Brain microvascular endothelial cell (primary cell): ENCODE results near the gene DYRK2.
A peak's percentile ranks its signal among the peaks of the same experiment; 100 is the strongest.

ENCODE experiments used
- DNase-seq: peaks from one replicate; pipeline ENCODE4 v3.0.0-alpha.2; 2020
- H3K27ac ChIP-seq: fragments of 250-450 bp; sonication (Bioruptor Pico); 2 replicates; pipeline ENCODE4 v1.5.1; 2020; ENCODE audit warnings: mild to moderate bottlenecking, moderate library complexity
- H3K27me3 ChIP-seq: fragments of 250-450 bp; sonication (Bioruptor Pico); replicated peaks from 2 replicates; pipeline ENCODE4 v1.5.1; 2020; ENCODE audit warnings: mild to moderate bottlenecking
- H3K36me3 ChIP-seq: fragments of 250-450 bp; sonication (Bioruptor Pico); replicated peaks from 2 replicates; pipeline ENCODE4 v1.5.1; 2020; ENCODE audit warnings: mild to moderate bottlenecking
- H3K4me3 ChIP-seq: 2 replicates; pipeline ENCODE4 v1.5.1; 2011; ENCODE audit warnings: low read depth, mild to moderate bottlenecking, control low read depth, low read length, moderate library complexity
- in situ Hi-C: cut with HindIII; loops from 2 replicates; pipeline ENCODE4 v1.10.0; 2017; ENCODE audit warnings: low sequenced_read_pairs, low pct_ligation_motif_present
- TF ChIP-seq, protein P1 (sequence below): IDR thresholded peaks from 2 replicates; pipeline ENCODE4 v1.5.1; 2011; ENCODE audit warnings: low read depth, mild to moderate bottlenecking, moderate library complexity, low read length, control low read depth, inconsistent platforms; ENCODE audit errors: missing control alignments

The DYRK2 gene

DNA sequence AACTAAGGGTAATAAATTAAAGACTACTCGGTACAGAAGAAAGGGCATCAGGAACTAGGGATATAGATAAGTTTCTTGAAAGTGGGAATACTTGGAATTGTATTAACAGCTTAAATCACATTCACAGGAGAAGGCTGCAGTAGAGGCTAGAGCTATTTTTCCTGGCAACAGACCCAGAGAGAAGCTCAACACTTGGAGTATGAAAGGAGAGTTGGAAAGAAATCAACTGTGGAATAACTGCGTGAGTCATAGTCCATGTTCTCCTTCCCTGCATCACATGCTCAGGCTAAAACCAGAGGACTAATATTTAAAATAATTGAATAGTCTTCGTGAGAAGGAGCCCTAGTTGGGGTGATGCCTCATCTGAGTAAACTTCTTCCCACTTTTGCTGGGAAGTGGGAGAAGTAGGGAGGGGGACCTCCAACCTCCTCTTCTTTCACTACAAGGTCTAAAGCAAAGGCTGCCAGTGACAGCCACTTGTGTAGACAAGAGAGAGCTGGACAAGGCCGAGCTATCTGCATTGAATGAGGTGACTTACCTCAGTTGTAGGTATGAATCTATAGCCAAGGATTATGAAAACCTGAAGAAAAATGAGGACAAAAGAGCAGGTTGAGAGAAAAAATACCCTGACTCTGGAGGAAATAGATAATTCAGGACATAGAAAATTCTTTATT is 32.7 kb downstream of the DYRK2 start:
- in situ Hi-C loops = no loop called here
- TF ChIP-seq, protein P1, sequence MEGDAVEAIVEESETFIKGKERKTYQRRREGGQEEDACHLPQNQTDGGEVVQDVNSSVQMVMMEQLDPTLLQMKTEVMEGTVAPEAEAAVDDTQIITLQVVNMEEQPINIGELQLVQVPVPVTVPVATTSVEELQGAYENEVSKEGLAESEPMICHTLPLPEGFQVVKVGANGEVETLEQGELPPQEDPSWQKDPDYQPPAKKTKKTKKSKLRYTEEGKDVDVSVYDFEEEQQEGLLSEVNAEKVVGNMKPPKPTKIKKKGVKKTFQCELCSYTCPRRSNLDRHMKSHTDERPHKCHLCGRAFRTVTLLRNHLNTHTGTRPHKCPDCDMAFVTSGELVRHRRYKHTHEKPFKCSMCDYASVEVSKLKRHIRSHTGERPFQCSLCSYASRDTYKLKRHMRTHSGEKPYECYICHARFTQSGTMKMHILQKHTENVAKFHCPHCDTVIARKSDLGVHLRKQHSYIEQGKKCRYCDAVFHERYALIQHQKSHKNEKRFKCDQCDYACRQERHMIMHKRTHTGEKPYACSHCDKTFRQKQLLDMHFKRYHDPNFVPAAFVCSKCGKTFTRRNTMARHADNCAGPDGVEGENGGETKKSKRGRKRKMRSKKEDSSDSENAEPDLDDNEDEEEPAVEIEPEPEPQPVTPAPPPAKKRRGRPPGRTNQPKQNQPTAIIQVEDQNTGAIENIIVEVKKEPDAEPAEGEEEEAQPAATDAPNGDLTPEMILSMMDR = no peak
- Histone ChIP-seq H3K27me3 (no peaks in the 10 kb centered on the region), H3K27ac (peak overlapping the region; percentile 77), H3K36me3 (no peaks in the 10 kb centered on the region), H3K4me3 (no peak overlapping the region)
- DNase-seq = peak; percentile 91

DNA sequence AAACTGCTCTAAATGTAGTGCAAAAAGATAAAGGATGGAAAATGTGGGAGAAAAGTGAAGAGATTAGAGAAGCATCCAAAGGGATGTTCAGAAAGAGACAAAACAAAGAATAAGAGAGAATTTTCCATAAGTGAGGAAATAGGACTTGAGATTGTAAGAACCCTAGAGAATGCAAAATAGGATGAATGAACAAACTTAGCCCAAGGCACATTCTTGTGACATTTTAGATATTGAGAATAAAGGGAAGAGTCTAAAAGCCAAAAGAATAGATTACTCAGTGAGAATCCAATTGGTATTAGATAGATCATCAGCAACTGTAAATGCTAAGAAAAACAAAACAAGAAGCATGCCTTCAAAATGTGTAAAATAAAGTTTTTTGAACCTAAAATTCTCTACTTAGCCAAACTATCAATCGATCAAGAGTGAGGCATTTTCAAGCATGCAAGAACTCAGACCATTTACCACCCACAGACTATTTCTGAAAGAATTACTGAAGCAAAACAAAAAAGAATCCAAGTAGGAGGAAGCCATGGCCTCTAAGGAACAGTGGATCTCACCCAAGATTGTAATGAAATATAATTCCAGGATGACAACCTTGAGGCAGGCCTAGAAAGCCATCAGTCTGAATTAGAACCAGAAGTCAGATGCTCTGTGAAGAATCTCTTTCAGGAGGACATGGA is 33.5 kb downstream of the DYRK2 start:
- TF ChIP-seq, protein P1 = no peak
- DNase-seq = no peak
- in situ Hi-C loops = no loop called here
- Histone ChIP-seq H3K4me3 (no peak overlapping the region), H3K36me3 (no peaks in the 10 kb centered on the region), H3K27ac (no peak overlapping the region), H3K27me3 (no peaks in the 10 kb centered on the region)

DNA sequence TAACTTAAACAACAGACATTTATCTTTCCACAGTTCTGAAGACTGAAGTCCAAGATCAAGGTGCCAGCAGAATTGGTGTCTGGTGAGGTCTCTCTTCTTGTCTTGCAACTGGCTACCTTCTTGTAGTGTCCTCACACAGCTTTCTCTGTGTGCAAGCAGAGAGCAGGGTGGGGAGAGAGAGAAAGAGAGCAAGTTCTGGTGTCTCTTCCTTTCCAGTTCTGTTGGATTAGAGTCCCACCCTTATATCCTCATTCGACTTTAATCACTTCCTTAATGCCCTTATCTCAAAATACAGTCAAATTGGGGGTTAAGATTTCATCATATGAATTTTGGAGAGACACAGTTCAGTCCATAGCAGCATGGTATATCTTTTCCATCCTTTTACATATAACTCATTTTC is 40.8 kb downstream of the DYRK2 start:
- TF ChIP-seq, protein P1 = no peak
- Histone ChIP-seq H3K27ac (no peak overlapping the region), H3K36me3 (no peaks in the 10 kb centered on the region), H3K4me3 (no peak overlapping the region), H3K27me3 (no peaks in the 10 kb centered on the region)
- in situ Hi-C loops = no loop called here
- DNase-seq = no peak

DNA sequence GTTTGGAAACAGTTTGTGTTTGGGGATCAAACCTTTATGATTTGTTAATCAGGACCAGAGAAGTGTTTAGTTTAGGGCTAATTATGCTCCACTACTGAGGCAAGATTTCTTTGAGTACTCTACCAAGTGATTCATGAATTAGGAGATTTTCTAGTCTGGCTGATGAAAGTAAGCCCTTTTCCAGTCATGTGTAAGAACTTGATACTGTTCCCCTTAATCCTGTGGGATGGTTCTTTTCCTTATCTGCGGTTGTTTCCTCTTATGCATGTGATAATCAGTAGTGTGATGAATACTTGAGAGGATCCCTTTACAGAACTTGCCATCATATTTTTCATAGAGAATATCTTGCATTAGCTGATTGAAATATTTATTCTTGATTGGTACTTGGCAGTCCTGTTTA is 42.1 kb downstream of the DYRK2 start:
- Histone ChIP-seq H3K4me3 (no peak overlapping the region), H3K36me3 (no peaks in the 10 kb centered on the region), H3K27ac (no peak overlapping the region), H3K27me3 (no peaks in the 10 kb centered on the region)
- in situ Hi-C loops = no loop called here
- DNase-seq = no peak
- TF ChIP-seq, protein P1 = no peak

- TF ChIP-seq, protein P1 = no peak
- in situ Hi-C loops = no loop called here
- DNase-seq = no peak
- no peaks in the 10 kb centered on the region for H3K36me3 ChIP-seq
- H3K4me3 ChIP-seq = no peak overlapping the region
- H3K27ac ChIP-seq = no peak overlapping the region
- H3K27me3 ChIP-seq = no peaks in the 10 kb centered on the region
Observed at GRCh38 chr12:67691220-67691619, 42.7 kb downstream of the DYRK2 start.
